ENCODE results near the gene MRC2. TPM values are rescaled to one million over a fixed set of nuclear protein-coding genes. Genes with fewer than 3 reads are reported as not detected.

MRC2 gene
- total RNA-seq, 1 donor = 336 TPM

DNA sequence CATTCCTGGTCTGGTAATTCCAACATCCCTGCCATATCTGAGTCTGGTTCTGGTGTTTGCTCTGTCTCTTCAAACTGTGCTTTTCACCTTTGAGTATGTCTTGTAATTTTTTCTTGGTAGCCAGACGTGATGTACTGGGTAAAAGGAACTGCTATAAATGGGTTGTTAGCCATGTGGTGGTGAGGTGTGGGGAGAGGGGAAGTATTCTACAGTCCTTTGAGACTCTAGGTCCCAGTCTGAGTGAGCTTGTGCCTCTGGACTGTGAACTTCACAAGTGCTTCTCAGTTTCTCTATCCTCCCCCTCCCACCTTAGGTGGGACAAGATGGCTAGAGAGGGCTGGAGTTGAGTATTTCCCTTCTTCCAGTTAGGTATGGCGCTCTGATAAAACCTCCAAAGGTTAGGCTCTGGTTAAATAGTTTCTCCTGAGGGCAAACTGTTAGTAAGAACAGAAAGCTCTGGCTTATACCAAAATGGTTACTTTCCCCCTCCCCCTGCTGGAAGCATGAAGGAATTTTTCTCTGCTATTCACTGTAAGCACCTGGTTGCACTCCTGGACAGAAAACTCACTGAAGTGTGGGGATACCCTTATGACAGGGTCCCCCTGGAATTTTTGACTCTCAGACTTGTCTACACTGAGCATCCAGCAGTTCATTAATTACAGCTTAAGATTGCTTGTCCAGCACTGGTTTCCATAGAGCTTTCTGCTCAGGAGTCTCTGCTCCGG, 92.8 kb downstream of the MRC2 start:
- TF ChIP-seq, protein P1, sequence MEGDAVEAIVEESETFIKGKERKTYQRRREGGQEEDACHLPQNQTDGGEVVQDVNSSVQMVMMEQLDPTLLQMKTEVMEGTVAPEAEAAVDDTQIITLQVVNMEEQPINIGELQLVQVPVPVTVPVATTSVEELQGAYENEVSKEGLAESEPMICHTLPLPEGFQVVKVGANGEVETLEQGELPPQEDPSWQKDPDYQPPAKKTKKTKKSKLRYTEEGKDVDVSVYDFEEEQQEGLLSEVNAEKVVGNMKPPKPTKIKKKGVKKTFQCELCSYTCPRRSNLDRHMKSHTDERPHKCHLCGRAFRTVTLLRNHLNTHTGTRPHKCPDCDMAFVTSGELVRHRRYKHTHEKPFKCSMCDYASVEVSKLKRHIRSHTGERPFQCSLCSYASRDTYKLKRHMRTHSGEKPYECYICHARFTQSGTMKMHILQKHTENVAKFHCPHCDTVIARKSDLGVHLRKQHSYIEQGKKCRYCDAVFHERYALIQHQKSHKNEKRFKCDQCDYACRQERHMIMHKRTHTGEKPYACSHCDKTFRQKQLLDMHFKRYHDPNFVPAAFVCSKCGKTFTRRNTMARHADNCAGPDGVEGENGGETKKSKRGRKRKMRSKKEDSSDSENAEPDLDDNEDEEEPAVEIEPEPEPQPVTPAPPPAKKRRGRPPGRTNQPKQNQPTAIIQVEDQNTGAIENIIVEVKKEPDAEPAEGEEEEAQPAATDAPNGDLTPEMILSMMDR (IDR thresholded peaks at IDR 0.05; ENCODE audit: insufficient read depth, low read depth, low read length) = peak; percentile 34
- H3K4me3 ChIP-seq (ENCODE audit: low read depth, low read length) = no peak overlapping the region
- no peak for DNase-seq (ENCODE audit: low read depth)

DNA sequence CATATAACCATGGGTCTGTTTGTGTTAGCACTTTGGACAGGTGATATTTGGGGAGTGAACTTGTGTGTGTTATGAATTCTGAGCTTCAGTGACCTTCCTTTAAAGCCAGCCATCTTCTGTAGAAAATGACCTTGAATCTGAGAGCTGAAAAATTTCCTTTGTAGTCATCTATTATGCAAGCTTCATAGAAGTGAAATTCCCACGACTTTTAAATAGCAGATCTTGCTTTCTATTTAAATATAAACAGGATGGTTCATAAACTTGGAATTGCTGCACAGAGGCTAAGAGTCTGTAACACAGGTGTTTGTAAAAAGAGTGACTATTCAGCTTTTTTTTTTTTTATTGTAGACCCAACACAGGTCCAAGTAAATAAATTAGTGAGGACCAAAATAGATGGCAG, 95.2 kb downstream of the MRC2 start:
- H3K4me3 ChIP-seq (ENCODE audit: low read depth, low read length) = no peak overlapping the region
- peak; percentile 55 for DNase-seq (ENCODE audit: low read depth)
- TF ChIP-seq, protein P1 (IDR thresholded peaks at IDR 0.05; ENCODE audit: insufficient read depth, low read depth, low read length) = no peak

DNA sequence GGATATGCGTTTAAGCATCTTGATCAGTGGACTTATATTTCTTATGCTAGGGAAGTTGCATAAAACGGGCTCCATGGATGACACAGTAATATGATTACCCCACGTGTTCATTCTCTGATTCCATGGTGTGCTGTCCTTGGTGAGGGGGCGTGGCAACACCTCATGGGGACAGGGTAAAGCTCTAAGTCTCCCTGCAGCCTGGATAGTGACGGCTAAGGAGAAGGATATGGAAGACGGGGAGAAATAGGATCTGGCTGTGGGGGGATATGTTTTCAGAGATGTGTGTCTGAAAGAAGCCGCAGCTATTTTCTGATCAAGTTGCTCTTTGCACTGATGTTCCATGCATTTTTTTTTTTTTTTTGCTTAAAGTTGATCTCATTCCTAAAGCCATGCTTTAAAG, 96.4 kb downstream of the MRC2 start:
- TF ChIP-seq, protein P1 (IDR thresholded peaks at IDR 0.05; ENCODE audit: insufficient read depth, low read depth, low read length) = no peak
- no peak for DNase-seq (ENCODE audit: low read depth)

DNA sequence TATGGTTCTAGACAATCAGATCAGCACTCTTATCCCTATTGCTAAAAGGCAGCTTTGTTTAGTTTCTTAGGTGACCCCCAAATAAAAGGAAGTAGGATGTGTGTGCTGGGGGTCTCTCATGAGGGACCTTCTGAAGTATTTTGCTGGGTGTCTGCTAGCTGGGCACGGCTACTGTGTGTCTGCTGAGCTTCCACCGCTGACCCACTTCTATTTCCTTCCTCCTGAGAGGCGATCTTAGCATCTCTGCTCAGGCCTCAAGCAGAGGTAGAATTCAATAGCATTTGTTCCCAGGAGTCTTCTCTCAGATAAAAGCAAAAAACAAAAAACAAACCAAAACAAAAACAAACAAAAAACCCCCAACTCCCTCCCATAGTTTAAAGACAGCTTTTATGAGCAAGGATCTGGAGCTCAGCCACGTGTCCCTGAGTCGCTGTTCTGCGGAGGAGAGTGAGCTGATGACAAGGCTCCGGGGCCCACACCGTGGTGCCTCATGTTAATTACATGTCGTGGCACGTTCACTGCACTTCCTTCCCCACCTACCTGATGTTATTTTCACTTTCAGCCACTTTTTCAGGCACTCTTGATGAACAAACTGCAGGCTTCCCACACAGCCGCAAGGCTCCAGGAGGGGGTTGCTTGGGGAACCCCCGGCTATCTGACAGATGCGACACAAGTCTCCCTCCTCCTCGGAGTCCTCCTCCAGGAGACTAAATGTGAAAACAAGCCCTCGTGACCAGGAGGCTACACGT, 97.1 kb downstream of the MRC2 start:
- peak; percentile 42 for DNase-seq (ENCODE audit: low read depth)
- TF ChIP-seq, protein P1 (IDR thresholded peaks at IDR 0.05; ENCODE audit: insufficient read depth, low read depth, low read length) = no peak
- H3K4me3 ChIP-seq (ENCODE audit: low read depth, low read length) = no peak overlapping the region

More for the DNA sequence above, 96.4 kb downstream of the MRC2 start:
- no peak overlapping the region for H3K4me3 ChIP-seq (ENCODE audit: low read depth, low read length)

DNA sequence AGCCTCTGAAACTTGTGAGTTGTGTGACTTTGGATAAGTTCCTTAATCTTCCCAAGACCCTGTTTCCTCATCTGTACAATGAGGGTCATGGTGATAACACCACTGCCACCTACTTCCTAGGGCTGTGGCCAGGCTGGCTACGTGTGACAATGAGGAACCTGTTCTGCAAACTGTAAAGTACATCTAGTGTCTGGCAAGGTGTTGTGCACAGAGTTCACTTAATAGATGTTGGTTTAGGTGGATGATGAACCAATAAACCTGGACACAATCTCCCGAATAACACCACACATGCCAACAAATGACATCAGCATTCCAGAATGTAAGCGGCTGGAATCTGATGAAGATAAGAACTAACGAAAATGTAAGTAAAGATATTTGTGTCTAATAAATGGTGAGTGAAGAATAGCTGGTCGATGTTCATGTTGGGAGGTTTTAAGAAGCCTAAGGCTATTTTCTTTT, 98.3 kb downstream of the MRC2 start:
- no peak overlapping the region for H3K4me3 ChIP-seq (ENCODE audit: low read depth, low read length)
- peak; percentile 64 for DNase-seq (ENCODE audit: low read depth)
- TF ChIP-seq, protein P1 (IDR thresholded peaks at IDR 0.05; ENCODE audit: insufficient read depth, low read depth, low read length) = no peak

DNA sequence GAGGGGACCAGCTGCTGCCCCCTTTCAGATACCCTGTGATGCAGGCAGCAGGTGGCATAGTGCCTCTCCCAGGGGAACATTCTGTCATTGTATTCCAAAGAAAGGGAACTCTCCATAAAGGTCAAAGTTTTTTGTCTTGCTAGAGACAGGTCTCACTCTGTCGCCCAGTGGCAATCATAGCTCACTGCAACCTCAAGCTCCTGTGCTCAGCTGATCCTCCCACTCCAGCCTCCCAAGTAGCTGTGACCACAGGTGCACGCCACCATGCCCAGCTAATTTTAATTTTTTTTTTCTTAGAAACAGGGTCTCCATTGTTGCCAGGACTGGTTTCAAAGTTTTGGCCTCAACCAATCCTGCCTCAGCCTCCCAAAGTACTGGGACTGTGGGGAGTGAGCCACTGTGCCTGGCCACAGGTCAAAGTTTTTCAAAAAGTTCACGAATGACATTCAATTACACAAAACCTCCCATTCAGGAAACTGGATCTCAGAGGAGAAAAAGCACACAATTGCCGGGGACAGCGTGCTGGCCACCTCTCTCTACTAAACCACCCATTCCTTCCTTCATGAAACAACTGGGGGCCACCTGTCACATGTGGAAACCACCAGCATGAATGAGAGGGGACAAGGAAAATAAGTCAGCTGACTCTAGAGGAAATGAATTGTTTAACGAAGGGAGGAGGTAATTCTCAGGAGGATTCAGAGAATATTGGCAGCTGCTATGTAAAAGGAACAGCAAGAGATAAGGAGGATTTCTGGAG, 100.6 kb downstream of the MRC2 start:
- TF ChIP-seq, protein P1 (IDR thresholded peaks at IDR 0.05; ENCODE audit: insufficient read depth, low read depth, low read length) = no peak
- DNase-seq (ENCODE audit: low read depth) = no peak
- H3K4me3 ChIP-seq (ENCODE audit: low read depth, low read length) = no peak overlapping the region
